GM23248 (cell line): ENCODE measurements around the gene HSD17B10.

ENCODE experiments used
- EZH2 ChIP-seq: fragments of 200-600 bp; sonication (generic); IDR thresholded peaks from 2 replicates; pipeline ENCODE4 v1.6.1; 2018; ENCODE audit warnings: antibody characterized with exemption, mild to moderate bottlenecking; ENCODE audit not compliant: insufficient read depth, poor library complexity, severe bottlenecking
- EZH2phosphoT487 ChIP-seq: fragments of 200-600 bp; sonication (generic); IDR thresholded peaks from 2 replicates; pipeline ENCODE4 v1.6.1; 2018; ENCODE audit warnings: antibody characterized with exemption, moderate library complexity, mild to moderate bottlenecking, low read depth; ENCODE audit not compliant: insufficient read depth

DNA sequence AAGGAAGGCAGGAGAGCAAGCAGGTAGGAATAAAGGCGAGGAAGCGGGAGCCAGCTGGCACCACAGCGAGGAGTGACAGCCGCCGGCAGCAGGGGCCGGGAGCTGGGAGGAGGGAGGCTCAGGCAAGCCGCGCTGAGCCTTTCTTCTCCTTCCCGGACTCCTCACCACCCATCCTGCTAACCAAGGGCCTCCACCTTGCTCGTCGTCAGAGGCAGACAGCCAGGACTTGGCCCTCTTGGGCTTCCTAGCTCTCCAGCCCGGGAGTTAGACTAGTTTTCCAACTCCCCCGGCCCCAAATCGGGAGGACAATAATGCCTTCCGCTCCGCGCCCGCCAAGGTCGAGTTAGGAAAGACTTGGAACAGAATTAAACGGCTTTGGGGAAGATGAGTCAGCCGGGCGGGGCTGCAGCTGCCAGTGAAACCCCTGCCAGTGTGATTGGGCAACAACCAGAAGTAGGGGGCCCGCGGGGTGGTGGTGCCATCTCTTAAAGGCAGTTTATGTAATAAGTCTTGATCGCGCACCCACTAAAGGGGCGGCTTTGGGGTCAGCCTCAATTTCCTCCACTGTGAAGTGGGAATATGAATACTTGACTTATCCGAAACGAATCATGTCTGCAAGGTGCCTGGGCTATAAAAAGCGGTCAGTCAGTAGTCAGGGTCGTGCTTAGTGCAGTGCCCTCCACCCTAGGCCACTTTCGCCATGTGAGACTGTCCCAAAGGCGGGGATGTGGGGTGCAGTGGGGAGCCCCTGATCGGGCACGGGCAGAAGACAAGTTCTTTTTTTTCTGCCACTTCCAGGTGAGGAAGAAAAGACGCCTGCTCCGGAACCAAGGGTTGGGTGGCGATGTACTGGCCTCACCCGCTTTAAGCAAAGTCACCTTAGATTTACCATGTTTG, 6.7 kb upstream of the HSD17B10 start:
- TF ChIP-seq EZH2, result no peak
- no peak for TF ChIP-seq EZH2phosphoT487
